ENCODE data around the gene DPP6. TPM values are rescaled to one million over a fixed set of nuclear protein-coding genes. Genes with fewer than 3 reads are reported as not detected.
"Not testable (repeated sequence)": the region's sequence is repeated elsewhere in the genome, so short reads cannot be mapped to it uniquely, and the experiment has no call there.

The DPP6 gene
- not detected for polyA plus RNA-seq (2013)

- H3K27ac ChIP-seq (ENCODE audit: insufficient read depth in 1 of 2, low read depth in 1 of 2, low read length in 2 of 2, poor library complexity in 1 of 2, severe bottlenecking in 2 of 2); H3K4me1 ChIP-seq (ENCODE audit: control extremely low read depth in 1 of 4, control insufficient read depth in 4 of 4, insufficient read depth in 4 of 4, low read length in 3 of 4); H3K9me3 ChIP-seq (ENCODE audit: control extremely low read depth in 1 of 5, control insufficient read depth in 4 of 5, insufficient read depth in 2 of 5, low read depth in 1 of 5, low read length in 4 of 5); CTCF ChIA-PET; H3K36me3 ChIP-seq (ENCODE audit: control insufficient read depth in 4 of 4, insufficient read depth in 4 of 4, low read length in 3 of 4); H3K4me3 ChIP-seq (ENCODE audit: control insufficient read depth in 1 of 7, extremely low read depth in 1 of 7, insufficient read depth in 4 of 7, low read depth in 2 of 7, low read length in 6 of 7); POLR2A ChIA-PET; DNase-seq: not testable (repeated sequence)
- H3K27me3 ChIP-seq (replicated peaks in 2 of 5; ENCODE audit: control insufficient read depth in 4 of 5, insufficient read depth in 5 of 5, low read length in 4 of 5), result peaks cover 0 to 11% (median 0%) of the 10 kb centered on the region in 5 experiments
- 2% methylated on average over 10 of the region's 81 CpGs for WGBS (ENCODE audit: insufficient coverage)
Observed at GRCh38 chr7:154051643-154052529, at the start of gene DPP6. Gene DPP6, plus strand, starts transcription at chr7:154052398.

- CTCF ChIA-PET; H3K4me1 ChIP-seq (ENCODE audit: control extremely low read depth in 1 of 4, control insufficient read depth in 4 of 4, insufficient read depth in 4 of 4, low read length in 3 of 4); H3K4me3 ChIP-seq (ENCODE audit: control insufficient read depth in 1 of 7, extremely low read depth in 1 of 7, insufficient read depth in 4 of 7, low read depth in 2 of 7, low read length in 6 of 7); H3K9me3 ChIP-seq (ENCODE audit: control extremely low read depth in 1 of 5, control insufficient read depth in 4 of 5, insufficient read depth in 2 of 5, low read depth in 1 of 5, low read length in 4 of 5); H3K27ac ChIP-seq (ENCODE audit: insufficient read depth in 1 of 2, low read depth in 1 of 2, low read length in 2 of 2, poor library complexity in 1 of 2, severe bottlenecking in 2 of 2); H3K27me3 ChIP-seq (replicated peaks in 2 of 5; ENCODE audit: control insufficient read depth in 4 of 5, insufficient read depth in 5 of 5, low read length in 4 of 5); DNase-seq; H3K36me3 ChIP-seq (ENCODE audit: control insufficient read depth in 4 of 4, insufficient read depth in 4 of 4, low read length in 3 of 4): not testable (repeated sequence)
- WGBS (ENCODE audit: insufficient coverage), result no CpG with 5 or more reads among the region's 3 CpGs
- POLR2A ChIA-PET, result interaction anchor here (0.6 kb wide), 1 partner anchor 357 kb away, joined by 3 read pairs; no protein-coding TSS in a partner anchor
Observed at GRCh38 chr7:154009423-154009911, 42.7 kb upstream of the DPP6 start.

- CTCF ChIA-PET; H3K4me1 ChIP-seq (ENCODE audit: control extremely low read depth in 1 of 4, control insufficient read depth in 4 of 4, insufficient read depth in 4 of 4, low read length in 3 of 4): not testable (repeated sequence)
- WGBS (ENCODE audit: insufficient coverage), result 100% methylated on average over 1 of the region's 4 CpGs
Observed at GRCh38 chr7:154010726-154011568, 41.3 kb upstream of the DPP6 start.

GRCh38 chr7:154012800-154013199 lies 39.4 kb upstream of the DPP6 start:
- CTCF ChIA-PET, result interaction anchor here (0.6 kb wide), 1 partner anchor 157 kb away, joined by 3 read pairs; no protein-coding TSS in a partner anchor
- H3K36me3 ChIP-seq (ENCODE audit: control insufficient read depth in 4 of 4, insufficient read depth in 4 of 4, low read length in 3 of 4), result not testable (repeated sequence)
- 80% methylated on average over 1 of the region's 3 CpGs for WGBS (ENCODE audit: insufficient coverage)

More at GRCh38 chr7:154010726-154011568, 41.3 kb upstream of the DPP6 start:
- H3K4me3 ChIP-seq (ENCODE audit: control insufficient read depth in 1 of 7, extremely low read depth in 1 of 7, insufficient read depth in 4 of 7, low read depth in 2 of 7, low read length in 6 of 7); DNase-seq; H3K27me3 ChIP-seq (replicated peaks in 2 of 5; ENCODE audit: control insufficient read depth in 4 of 5, insufficient read depth in 5 of 5, low read length in 4 of 5); POLR2A ChIA-PET; H3K9me3 ChIP-seq (ENCODE audit: control extremely low read depth in 1 of 5, control insufficient read depth in 4 of 5, insufficient read depth in 2 of 5, low read depth in 1 of 5, low read length in 4 of 5); H3K27ac ChIP-seq (ENCODE audit: insufficient read depth in 1 of 2, low read depth in 1 of 2, low read length in 2 of 2, poor library complexity in 1 of 2, severe bottlenecking in 2 of 2); H3K36me3 ChIP-seq (ENCODE audit: control insufficient read depth in 4 of 4, insufficient read depth in 4 of 4, low read length in 3 of 4): not testable (repeated sequence)

DNA sequence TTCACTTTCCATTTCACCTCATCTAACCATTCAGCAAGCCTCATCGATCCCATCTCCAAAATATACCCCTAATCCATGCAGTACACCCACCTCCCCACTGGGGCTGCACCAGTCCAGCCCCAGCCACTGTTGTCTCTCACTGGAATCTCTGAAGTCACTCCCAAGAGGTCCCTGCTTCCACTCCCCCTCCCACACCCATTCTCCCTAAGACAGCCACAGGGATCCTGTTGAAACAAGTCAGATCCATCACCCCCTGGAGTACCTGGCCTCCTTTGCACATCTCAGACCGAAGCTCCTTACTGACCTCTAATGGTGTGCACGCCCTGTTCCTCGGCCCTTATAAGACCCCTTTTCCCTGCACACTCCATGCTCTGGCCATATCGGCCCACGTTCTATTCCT lies 36.6 kb upstream of the DPP6 start:
- H3K4me1 ChIP-seq (ENCODE audit: control extremely low read depth in 1 of 4, control insufficient read depth in 4 of 4, insufficient read depth in 4 of 4, low read length in 3 of 4); H3K9me3 ChIP-seq (ENCODE audit: control extremely low read depth in 1 of 5, control insufficient read depth in 4 of 5, insufficient read depth in 2 of 5, low read depth in 1 of 5, low read length in 4 of 5); H3K27ac ChIP-seq (ENCODE audit: insufficient read depth in 1 of 2, low read depth in 1 of 2, low read length in 2 of 2, poor library complexity in 1 of 2, severe bottlenecking in 2 of 2); POLR2A ChIA-PET; DNase-seq; H3K36me3 ChIP-seq (ENCODE audit: control insufficient read depth in 4 of 4, insufficient read depth in 4 of 4, low read length in 3 of 4); H3K27me3 ChIP-seq (replicated peaks in 2 of 5; ENCODE audit: control insufficient read depth in 4 of 5, insufficient read depth in 5 of 5, low read length in 4 of 5); CTCF ChIA-PET; H3K4me3 ChIP-seq (ENCODE audit: control insufficient read depth in 1 of 7, extremely low read depth in 1 of 7, insufficient read depth in 4 of 7, low read depth in 2 of 7, low read length in 6 of 7): not testable (repeated sequence)
- WGBS (ENCODE audit: insufficient coverage), result 90% methylated on average over 5 of the region's 6 CpGs

More at GRCh38 chr7:154012800-154013199, 39.4 kb upstream of the DPP6 start:
- H3K4me3 ChIP-seq (ENCODE audit: control insufficient read depth in 1 of 7, extremely low read depth in 1 of 7, insufficient read depth in 4 of 7, low read depth in 2 of 7, low read length in 6 of 7); DNase-seq; H3K27ac ChIP-seq (ENCODE audit: insufficient read depth in 1 of 2, low read depth in 1 of 2, low read length in 2 of 2, poor library complexity in 1 of 2, severe bottlenecking in 2 of 2); H3K9me3 ChIP-seq (ENCODE audit: control extremely low read depth in 1 of 5, control insufficient read depth in 4 of 5, insufficient read depth in 2 of 5, low read depth in 1 of 5, low read length in 4 of 5); H3K27me3 ChIP-seq (replicated peaks in 2 of 5; ENCODE audit: control insufficient read depth in 4 of 5, insufficient read depth in 5 of 5, low read length in 4 of 5); POLR2A ChIA-PET; H3K4me1 ChIP-seq (ENCODE audit: control extremely low read depth in 1 of 4, control insufficient read depth in 4 of 4, insufficient read depth in 4 of 4, low read length in 3 of 4): not testable (repeated sequence)

DNA sequence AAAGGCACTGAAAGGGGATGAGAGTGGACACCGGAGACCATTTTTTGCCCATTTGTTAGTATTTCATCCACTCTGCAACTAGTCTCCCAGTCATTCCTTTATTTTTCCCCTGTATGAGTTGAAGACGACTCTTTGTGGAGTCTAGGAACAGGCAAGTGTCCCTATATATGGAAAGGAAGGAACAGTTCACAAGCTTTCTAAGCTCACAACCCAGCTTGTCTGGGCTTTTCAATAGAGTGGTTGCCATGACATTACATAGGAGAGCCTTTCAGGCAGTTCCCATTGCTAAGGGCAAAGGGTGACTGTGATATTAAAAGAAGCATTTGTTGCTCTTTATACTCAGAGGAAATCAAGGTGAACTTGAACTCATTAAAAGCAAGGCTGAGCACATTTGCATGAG lies 33.8 kb upstream of the DPP6 start:
- CTCF ChIA-PET; H3K27me3 ChIP-seq (replicated peaks in 2 of 5; ENCODE audit: control insufficient read depth in 4 of 5, insufficient read depth in 5 of 5, low read length in 4 of 5); POLR2A ChIA-PET; H3K9me3 ChIP-seq (ENCODE audit: control extremely low read depth in 1 of 5, control insufficient read depth in 4 of 5, insufficient read depth in 2 of 5, low read depth in 1 of 5, low read length in 4 of 5); H3K4me1 ChIP-seq (ENCODE audit: control extremely low read depth in 1 of 4, control insufficient read depth in 4 of 4, insufficient read depth in 4 of 4, low read length in 3 of 4); H3K4me3 ChIP-seq (ENCODE audit: control insufficient read depth in 1 of 7, extremely low read depth in 1 of 7, insufficient read depth in 4 of 7, low read depth in 2 of 7, low read length in 6 of 7); H3K36me3 ChIP-seq (ENCODE audit: control insufficient read depth in 4 of 4, insufficient read depth in 4 of 4, low read length in 3 of 4); DNase-seq; H3K27ac ChIP-seq (ENCODE audit: insufficient read depth in 1 of 2, low read depth in 1 of 2, low read length in 2 of 2, poor library complexity in 1 of 2, severe bottlenecking in 2 of 2): not testable (repeated sequence)
- WGBS (ENCODE audit: insufficient coverage), result no CpG with 5 or more reads among the region's 2 CpGs

DNA sequence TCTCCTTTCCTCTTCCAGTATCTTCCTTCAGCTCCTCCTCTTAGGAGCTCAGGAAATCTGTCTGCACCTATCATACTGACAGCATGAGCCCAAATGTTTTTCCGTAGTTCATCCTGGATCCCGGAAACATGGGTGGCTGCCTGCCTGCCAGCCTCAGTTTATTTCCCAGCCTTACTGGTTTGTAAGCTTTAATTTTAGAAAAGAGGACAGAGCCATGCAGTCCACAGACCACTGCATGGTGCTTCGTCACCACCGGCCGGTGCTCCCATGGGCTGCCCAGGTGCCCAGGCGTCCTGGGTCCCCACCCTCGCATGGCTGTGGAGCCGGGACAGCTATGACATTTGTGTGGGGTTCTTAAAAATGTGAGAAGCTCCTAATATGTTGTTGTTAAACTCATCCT lies 24.4 kb upstream of the DPP6 start:
- H3K36me3 ChIP-seq (ENCODE audit: control insufficient read depth in 4 of 4, insufficient read depth in 4 of 4, low read length in 3 of 4); DNase-seq; H3K27ac ChIP-seq (ENCODE audit: insufficient read depth in 1 of 2, low read depth in 1 of 2, low read length in 2 of 2, poor library complexity in 1 of 2, severe bottlenecking in 2 of 2); CTCF ChIA-PET; POLR2A ChIA-PET; H3K9me3 ChIP-seq (ENCODE audit: control extremely low read depth in 1 of 5, control insufficient read depth in 4 of 5, insufficient read depth in 2 of 5, low read depth in 1 of 5, low read length in 4 of 5); H3K4me3 ChIP-seq (ENCODE audit: control insufficient read depth in 1 of 7, extremely low read depth in 1 of 7, insufficient read depth in 4 of 7, low read depth in 2 of 7, low read length in 6 of 7); H3K4me1 ChIP-seq (ENCODE audit: control extremely low read depth in 1 of 4, control insufficient read depth in 4 of 4, insufficient read depth in 4 of 4, low read length in 3 of 4); H3K27me3 ChIP-seq (replicated peaks in 2 of 5; ENCODE audit: control insufficient read depth in 4 of 5, insufficient read depth in 5 of 5, low read length in 4 of 5): not testable (repeated sequence)
- WGBS (ENCODE audit: insufficient coverage), result no CpG with 5 or more reads among the region's 8 CpGs
